Fibroblast of the conjunctiva (primary cell): ENCODE results near the gene C17orf113.
"Not testable (repeated sequence)": the region's sequence is repeated elsewhere in the genome, so short reads cannot be mapped to it uniquely, and the experiment has no call there.

Experiments
- DNase-seq: peaks from one replicate; pipeline ENCODE4 v3.0.0-alpha.2; 2010; ENCODE audit warnings: low read depth

Gene C17orf113

DNA sequence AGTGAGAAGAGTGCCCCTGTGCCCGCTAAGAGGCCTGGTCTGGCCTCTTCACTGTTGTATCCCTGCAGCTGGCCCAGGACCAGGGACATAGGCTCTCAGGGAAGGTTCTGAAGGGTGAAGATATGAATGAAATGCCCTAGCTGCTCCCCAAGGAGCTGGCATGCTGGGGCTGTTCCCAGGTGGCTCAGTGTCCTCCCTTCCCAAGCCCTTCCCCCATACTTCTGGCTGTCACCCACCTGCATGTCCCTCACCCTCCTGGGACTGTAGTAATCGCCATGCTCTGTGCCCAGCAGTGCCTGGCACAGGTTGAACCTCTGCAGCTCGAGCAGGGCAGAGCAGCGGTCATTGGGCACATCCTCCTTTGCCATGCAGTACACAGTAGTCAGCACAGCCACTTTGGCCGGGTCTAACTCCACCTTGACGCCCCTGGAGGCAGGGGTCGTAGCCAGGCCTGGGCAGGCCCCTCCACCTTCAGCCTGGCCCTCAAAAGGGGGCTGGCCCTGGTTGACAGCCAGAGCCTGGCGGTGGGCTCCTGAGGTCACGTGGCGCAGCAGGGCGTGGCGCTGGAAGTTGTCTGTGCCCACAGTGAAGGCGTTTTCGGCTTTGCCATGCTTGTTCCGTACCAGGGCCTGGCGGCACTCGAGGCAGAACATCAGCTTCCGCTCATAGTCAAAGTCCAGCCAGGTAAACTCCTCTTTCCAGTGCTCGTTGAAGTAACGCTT lies 7.6 kb downstream of the C17orf113 start:
- DNase-seq = no peak

DNA sequence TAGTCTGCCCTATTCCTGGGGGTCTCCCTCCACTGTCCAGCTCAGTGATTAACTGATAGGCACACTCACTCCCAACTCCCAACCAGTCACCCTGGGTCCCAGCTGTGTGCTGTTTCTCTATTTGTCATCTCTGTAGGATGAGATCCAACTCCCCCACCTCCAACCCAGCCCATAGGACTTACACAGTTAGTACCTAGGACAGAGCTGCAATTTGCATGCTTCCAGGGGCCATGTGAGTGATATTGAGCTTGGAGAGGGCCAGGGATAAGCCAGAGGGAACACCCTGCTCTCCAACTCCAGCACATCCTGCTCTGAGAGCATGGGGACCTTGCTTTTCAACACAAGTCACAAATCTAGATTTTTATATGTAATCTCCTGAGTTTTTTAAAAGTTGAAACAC lies 8.8 kb downstream of the C17orf113 start:
- no peak for DNase-seq

DNA sequence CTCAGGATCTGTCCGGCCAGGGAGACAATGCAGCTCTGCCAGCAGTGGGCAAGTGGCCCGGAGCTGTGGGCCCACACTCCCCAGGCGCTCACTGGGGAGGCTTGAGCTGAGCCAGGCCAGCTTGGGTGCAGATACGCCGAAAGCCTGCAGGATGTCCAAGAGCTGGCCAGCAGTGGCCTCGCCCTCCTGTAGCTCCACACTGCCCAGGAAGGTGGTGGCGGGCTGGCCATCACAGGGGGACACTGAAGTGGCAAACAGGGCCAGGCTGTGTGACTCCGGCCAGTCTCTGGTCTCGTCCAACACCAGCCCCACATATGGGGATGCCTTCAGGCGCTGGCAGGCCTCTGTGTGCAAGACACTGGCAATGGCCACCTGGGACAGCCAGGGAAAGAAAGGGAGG lies 9.6 kb downstream of the C17orf113 start:
- DNase-seq = no peak

DNA sequence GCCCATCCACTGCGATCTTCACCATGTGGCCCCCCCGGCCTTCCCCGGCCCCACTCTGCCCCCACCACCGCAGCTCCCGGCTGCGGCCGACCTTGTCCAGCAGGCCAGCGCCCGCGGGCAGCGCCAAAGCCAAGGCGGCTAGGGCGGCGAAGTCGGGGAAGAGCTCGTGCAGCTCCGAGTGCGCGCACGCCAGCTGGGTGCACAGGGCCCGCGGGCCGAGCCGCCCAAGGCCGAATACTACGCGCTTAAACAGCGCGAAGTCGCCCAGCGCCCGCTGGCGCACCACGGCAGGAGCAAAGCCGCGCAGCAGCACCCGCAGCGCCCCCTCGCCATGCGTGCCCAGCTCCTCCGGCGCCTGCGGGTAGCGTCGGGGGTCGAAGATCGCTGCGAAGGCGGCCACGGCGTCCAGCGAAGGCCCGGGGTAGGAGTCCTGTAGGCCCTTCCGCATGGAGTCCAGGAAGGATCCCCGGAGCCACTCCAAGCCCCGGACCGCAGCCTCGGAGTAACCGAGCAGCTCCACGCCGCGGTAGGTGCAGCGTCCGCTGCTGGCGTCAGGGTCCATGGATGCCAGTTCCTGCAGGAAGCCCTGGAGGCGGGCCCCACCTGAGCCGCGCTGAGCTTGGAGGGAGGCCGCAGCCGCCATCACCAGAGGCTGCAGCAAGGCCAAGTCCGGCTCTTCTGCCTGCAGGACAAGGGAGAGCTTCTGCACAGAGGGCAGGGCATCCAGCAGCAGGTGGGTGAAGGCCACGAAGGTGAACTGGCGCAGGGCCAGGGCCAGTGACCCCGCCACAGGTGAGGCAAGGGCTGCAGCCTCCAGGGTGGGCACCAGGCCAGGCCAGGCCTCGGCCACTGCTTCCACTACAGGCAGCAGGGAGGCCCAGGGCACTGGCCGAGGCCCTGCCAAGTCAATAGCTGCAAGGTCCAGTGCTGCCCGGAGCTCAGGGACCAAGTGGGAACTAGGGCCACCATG lies 10.3 kb downstream of the C17orf113 start:
- no peak for DNase-seq

DNA sequence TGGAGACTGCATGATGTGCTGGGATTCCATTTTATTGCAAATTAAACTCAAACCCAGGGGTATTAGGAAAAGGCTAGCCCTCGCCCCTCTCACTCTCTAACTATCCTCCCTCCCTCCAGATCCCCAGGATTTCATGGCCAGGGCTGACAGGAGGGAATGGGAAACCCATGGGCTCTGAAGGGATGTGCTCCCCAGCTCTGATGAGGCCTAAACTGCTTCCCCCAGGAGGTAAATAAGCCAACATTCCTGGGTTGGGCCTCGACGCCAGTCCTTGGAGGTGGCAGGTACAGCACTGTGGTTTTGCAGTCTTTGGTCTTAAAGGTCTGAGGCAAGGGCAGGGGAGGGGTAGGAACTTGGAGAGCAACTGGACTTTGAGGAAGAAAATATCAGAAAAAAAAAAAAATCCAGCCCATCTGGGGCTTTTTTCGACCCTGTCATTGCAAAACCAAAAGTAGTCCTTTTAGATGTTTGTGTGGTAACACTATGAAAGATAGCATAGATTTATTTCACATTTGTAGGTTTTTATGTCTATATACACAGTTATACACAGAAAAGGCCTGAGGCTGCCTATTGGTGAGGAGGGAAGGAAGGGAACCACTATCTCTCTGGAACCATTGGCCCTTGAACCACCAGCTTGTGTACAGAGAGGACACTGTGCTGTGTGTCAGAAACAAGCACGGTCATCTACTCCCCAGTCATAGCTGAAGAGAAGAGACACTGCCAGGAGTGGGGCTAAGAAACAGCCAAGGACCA lies 12.0 kb downstream of the C17orf113 start:
- DNase-seq = no peak

DNA sequence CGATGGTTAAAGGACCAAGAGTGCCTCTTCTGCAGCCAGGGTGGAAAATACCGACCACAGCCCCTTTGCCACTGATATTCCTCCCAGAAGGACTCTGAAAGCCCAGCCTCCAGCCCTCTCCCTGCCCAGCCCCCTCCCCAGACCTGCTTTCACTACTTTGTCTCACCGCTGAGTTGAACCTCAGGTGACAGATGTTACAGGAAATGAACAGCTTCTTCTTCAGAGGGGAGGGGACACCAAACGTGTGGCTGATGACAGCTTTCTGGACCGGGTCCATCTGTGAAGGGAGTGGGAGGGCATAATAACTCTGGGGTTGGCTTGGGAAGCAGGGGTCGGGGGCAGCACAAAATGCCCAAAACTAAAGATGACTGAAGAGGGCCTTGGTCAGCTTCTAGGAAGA lies 16.3 kb downstream of the C17orf113 start:
- no peak for DNase-seq

DNA sequence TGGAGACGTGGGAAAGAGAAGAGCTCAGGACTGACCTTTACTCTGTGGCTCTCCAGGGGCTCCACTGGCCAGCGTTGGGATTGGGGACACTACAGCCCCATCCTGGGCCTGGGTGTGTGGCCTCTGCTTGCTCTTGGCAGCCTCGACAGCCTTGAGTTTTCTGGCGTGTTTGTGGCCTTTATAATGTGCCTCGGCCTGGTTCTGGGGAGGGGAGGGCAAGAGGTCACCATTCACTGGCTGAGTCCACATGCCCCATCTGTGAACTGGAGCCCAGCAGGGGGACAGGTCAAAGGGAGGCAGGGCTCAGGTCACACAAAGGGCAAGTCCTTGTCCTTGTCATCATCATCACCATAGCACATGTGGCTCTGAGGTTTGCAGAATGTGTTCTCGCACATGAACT lies 18.8 kb downstream of the C17orf113 start:
- DNase-seq = no peak

DNA sequence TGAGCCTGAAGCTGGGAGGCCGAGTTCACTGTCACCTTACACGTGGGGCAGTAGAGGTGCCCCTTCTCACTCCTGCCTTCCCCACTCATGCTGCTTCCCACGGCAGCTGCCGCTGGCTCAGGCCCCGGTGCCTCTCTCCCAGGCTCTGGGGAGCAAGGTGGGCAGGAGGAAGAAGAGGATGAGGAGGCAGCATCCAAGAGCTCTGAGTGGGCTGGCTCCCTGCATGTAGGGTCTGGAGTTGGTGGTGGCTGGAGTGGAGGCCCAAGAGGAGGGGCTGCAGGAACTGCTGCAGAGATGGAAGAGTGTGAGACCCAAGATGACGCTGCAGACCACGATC lies 21.6 kb downstream of the C17orf113 start:
- DNase-seq = no peak

DNA sequence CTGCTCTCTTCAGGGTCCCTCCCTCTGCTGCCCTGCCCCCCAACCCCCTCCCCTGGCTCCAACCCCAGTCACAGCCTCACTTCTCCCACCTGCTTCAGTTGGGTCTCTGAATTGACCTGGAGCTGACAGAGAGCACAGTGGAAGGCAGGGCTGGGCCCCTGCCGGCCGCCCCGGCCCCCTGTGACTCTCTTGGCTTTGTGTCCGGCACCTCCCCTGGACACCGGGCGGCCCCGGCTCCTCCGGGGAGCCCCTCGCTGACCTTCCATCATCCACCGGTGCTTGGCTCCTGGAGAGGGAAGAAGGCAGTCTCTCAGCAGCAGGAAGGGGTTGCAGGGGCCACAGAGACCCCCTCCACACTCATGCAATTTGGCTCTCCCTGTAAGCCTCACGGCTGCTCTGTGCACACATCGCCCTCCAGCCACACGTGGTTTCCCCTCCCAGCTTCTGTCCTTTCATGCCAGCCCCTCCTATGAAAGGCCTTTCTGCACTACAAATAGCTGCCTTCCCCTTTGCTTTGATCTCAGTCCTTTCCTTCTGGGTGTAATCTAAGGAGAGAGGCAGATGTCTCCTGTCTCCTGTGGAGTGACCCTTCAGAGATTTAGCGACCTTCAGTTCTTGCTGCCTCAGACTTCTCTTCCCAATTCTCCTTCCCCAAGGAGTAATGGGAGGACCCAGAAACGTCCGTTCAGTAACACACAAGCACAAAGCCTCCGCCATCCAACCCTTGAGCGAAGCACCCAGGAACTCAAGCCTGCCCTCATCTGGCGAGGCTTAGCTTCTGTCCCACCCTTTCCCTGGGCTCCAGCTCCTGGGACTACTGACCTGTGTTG lies 22.2 kb downstream of the C17orf113 start:
- DNase-seq = no peak

DNA sequence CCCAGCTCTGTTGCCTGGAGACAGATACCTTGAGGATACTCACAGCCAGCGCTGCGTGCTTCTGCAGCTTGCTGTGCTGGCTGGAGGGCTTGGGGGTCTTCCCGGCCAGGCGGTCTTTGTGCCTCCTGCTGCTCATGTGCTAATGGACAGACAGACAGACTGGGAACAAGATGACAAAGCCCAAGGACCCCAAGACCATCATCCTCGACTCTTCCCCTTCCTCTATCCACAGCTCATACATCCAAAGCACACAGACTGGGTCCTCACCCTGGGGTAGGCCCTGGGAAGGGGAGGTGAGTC lies 22.9 kb downstream of the C17orf113 start:
- DNase-seq = no peak

DNA sequence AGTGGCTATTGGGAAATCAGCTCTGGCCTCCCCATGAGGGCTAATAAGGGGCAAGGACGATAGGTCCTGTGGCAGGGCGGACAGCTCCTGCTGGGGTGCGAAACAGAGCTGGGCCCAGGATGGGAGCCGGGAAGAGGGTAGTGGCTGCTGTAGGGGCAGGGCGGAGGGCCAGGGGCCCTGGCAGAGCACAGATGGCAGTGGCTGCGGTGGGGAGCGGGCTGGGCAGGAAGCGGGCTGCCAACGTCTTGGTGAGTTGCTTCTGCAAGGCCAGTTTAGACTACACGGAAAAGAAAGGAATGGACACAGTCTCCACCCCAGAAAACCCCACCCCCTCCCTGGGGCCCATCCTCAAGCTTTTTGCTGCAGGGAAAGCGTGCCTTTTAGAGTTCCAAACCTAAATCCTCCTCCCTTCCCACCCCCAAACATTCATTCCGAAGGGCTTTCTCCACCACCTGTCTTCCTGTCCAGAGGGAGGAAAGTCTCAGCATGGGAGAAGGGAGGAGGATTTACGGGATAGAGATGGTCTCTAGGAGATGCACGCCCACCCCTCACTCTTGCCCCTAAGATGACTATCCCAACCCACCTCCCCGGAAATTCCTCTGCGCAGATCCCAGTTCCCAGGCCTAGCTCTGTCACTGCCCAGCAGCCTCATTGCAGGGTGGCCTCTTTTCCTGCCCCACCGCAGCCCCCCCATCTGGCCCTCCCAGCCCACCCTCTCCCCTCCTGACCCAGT lies 23.4 kb downstream of the C17orf113 start:
- DNase-seq = no peak

DNA sequence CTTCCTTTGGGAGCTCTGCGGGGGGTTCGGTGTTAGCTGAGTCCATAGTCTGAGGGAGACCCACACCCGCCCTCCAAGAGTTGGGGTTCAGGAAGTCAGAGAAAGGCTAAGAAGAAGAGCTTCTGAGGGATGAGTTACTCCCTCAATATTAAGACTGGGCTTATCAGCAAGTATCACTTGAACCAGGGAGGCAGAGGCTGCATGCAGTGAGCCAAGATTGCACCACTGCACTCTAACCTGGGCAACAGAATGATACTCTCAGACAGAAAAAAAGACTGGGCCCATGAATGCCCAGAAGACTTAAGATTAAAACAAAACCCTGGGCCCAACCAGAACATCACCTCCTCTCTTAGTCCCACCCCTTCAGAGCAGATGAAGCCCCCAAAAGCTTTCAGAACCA lies 24.5 kb downstream of the C17orf113 start:
- no peak for DNase-seq

DNA sequence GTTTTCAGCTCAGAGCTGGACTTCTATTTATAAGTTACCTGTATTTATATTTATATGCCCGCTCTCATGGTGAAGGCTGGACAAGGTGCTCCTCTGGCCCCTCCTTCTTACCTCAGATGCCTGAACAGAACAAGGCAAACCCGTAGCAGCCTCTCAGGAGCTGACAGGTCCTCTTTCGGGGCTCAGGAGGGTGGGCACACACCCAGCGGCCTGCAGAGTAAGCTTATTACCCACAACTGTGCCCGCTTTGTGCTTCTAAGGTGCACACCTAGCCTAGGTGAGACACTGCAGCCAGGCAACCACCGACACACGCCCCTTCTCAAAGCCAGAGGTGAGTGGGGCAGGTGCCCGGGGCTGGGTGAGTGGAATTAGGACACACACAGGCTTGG lies 25.2 kb downstream of the C17orf113 start:
- DNase-seq = no peak

DNA sequence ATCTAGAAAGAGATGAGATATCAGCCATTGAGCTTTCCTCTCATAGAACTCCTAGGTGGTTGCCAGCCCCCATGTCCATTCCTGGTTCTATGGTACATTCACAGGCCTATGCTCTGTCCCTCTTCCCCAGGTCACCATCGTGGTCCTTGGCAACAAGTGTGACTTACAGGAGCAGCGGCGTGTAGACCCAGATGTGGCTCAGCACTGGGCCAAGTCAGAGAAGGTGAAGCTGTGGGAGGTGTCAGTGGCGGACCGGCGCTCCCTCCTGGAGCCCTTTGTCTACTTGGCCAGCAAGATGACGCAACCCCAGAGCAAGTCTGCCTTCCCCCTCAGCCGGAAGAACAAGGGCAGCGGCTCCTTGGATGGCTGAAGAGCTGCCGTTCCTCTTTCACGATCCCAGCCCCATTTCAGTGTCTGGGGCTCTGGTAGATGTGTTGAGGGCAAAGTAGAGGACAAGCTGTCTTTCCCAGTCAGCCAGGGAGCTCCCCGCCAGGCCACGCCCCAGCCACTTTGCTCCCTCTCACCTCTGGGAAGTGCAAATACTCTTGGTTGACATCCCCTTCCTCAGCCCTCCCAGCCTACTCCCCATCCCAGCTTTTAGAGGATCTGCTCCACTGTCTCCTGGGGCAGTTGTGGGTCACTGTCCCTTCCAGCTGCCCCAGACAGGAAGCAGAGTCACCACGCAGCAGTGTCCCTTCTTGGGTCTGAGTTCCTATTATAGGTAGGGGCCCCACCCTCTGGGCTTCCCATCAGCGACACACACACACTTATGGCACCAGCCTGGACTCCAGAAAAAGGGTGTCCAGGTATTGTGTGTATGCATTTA lies 26.7 kb downstream of the C17orf113 start:
- no peak for DNase-seq

DNA sequence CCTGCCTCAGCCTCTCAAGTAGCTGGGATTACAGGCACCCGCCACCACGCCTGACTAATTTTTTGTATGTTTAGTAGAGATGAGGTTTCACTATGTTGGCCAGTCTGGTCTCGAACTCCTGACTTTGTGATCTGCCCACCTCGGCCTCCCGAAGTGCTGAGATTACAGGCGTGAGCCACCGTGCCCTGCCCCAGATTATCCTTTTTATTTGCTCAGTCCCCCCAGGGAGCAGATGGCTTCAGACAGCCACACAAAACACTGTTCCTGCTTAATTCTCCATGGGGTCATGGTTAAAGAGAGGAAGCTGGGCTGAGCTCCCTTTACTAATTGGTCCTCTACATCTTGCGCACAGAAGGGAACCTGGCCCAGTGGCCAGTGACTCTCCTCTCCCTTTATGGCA lies 29.6 kb downstream of the C17orf113 start:
- not testable (repeated sequence) for DNase-seq

DNA sequence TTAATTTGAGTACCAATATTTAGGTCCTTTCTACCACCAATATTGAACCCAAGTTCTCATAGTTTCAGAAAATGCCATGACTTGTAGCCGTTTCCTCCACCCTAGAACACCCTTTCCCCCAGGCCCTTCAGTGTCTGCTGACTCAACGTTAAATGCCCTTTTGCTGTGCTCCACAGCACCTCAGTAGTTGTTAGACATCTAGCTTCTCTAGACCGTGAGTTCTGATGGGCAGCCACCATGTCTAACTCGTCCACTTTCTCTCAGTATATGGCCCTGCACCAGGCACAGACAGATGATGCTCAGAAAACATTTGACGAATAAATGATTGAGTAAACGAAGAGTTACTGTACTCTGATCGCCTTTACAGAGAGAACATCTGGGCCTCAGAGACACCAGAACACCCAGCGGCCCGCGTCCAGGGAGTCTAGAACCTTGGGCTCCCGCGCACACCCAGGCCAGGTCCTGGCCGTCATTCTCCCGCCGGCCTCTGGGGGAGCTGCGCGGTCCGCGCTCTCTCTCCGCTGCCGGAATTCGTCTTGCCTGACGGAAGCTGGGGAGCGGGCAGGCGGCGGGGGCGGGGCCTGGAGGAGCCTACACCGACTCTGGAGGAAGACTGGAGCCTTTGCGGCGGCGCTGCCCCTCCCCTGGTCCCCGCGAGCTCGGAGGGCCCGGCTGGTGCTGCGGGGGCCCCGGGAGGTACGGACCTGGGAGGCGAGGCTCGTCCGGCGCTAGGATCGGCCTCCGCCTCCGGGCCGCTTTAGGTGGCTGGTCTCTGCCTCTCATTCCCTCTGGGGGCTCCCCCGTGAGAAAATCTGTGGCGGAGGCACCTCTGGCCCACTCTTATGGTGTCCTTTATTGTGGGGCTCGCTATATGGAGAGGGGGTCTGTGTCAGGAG lies 30.6 kb downstream of the C17orf113 start, which contains the start of gene NKIRAS2:
Gene NKIRAS2 (plus strand): TSS at position 582 of the 896 bp plus-strand sequence. CDS start 1,488 bp downstream, outside the sequence.
- peak; percentile 78 for DNase-seq

DNA sequence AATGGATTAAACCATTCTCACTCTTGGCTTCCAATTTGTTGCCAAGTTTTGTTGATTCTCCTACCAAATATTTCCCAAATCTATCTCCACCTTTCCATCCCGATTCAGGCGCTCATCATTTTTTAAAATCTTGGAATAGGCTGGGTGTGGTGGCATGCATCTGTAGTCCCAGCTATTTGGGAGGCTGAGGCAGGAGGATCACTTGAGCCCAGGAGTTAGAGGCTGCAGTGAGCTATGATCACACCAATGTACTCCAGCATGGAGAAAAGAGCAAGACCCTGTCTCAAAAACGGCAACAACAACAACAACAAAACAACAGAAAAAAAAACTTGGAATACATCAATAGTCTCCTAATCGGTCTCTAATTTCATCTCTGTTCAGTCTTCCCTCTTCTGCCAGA lies 31.4 kb downstream of the C17orf113 start:
- DNase-seq = no peak

DNA sequence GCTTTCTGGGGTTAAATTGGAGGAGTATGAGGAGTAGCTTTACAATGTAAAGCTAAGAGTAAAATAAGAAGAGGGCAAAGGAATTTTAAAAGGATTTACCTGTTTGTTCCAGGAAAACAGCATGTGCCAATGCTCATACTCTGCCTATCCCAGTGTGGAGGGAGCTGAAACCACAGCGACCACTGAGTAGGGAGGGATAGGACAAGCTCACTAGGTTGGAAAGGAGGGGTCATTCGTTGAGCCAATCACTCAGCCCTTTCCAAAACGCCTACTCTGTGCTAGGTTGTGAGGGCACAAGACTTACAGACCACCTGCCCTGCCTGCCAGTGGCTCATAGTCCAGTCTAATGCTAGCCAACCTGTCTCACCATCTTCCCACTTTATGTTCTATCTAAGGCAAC lies 32.1 kb downstream of the C17orf113 start:
- DNase-seq = no peak

DNA sequence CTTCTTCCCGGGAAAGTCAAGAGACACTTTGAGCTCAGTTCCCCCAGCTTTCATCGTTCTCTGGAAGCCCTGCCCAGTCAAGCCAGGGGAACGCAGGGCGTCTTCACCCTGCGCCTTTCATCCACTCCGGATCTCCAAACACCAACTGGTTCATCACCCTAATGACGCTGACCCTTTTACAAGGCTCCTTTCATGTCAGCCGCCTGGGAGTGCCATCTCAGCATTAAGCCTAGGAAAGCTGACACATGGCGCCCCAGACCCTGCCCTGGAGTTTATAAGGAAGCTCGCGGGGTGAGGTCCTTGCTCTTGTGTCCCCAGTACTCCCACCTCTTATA lies 32.6 kb downstream of the C17orf113 start:
- no peak for DNase-seq
